ENCODE measurements around the gene CDH4.

CDH4 gene

GRCh38 chr20:61937146-61937962 is 685.3 kb downstream of the CDH4 start:
- no peak overlapping the region for H2BK12ac ChIP-seq (ENCODE audit: low read length)
- peak overlapping the region; percentile 70 for H2AK5ac ChIP-seq (ENCODE audit: low read depth, low read length)
- H3K4me2 ChIP-seq (ENCODE audit: insufficient read depth, low read length, poor library complexity, severe bottlenecking) = no peak overlapping the region
- no CpG with 5 or more reads among the region's 10 CpGs for WGBS, 2 donors (ENCODE audit: extremely low coverage in 2 of 2, insufficient read length in 2 of 2, insufficient replicate concordance in 1 of 2)
- H2BK15ac ChIP-seq (ENCODE audit: low read length) = no peak overlapping the region
- H3K79me1 ChIP-seq (ENCODE audit: low read depth, low read length) = no peaks in the 10 kb centered on the region
- no peak overlapping the region for H3K4me3 ChIP-seq (ENCODE audit: low read length in 2 of 2)
- peak overlapping the region; percentile 24 for H2BK5ac ChIP-seq (ENCODE audit: low read length)
- DNase-seq (ENCODE audit: low spot score) = no peak
- no peak overlapping the region for H2AFZ ChIP-seq (ENCODE audit: low read length)
- H4K8ac ChIP-seq (ENCODE audit: low read depth, low read length) = no peak overlapping the region
- H3K36me3 ChIP-seq (replicated peaks in 1 of 2; ENCODE audit: control insufficient read depth in 2 of 2, insufficient read depth in 2 of 2, low read length in 2 of 2) = peaks cover 3 to 6% of the 10 kb centered on the region in 2 donors
- peaks cover 0 to 8% of the 10 kb centered on the region in 2 donors for H3K4me1 ChIP-seq (ENCODE audit: control insufficient read depth in 2 of 2, insufficient read depth in 1 of 2, low read depth in 1 of 2, low read length in 2 of 2)
- no peak overlapping the region for H4K91ac ChIP-seq (ENCODE audit: low read depth, low read length, poor library complexity)
- H3K27ac ChIP-seq (replicated peaks; ENCODE audit: low read length) = no peak overlapping the region
- H3K18ac ChIP-seq (ENCODE audit: low read length) = peak overlapping the region; percentile 85
- no peak overlapping the region for H3K9ac ChIP-seq (ENCODE audit: low read depth, low read length, poor library complexity)
- no peak overlapping the region for H2BK120ac ChIP-seq (ENCODE audit: low read depth, low read length)
- H3K9me3 ChIP-seq (replicated peaks in 1 of 2; ENCODE audit: control insufficient read depth in 2 of 2, insufficient read depth in 1 of 2, low read depth in 1 of 2, low read length in 2 of 2) = peaks cover 0 to 2% of the 10 kb centered on the region in 2 donors
- H3K23ac ChIP-seq (ENCODE audit: low read depth, low read length, poor library complexity) = peak overlapping the region; percentile 3
- no peak overlapping the region for H3K4ac ChIP-seq (ENCODE audit: low read length)
- H3K14ac ChIP-seq (ENCODE audit: low read length) = peak overlapping the region; percentile 89
- H3K27me3 ChIP-seq (ENCODE audit: control insufficient read depth in 3 of 3, insufficient read depth in 3 of 3, low read depth in 1 of 3, low read length in 3 of 3) = peaks cover 0 to 2% (median 0%) of the 10 kb centered on the region in 3 experiments

- Histone ChIP-seq H3K27ac (replicated peaks; ENCODE audit: low read length) (no peak overlapping the region), H3K9me3 (replicated peaks in 1 of 2; ENCODE audit: control insufficient read depth in 2 of 2, insufficient read depth in 1 of 2, low read depth in 1 of 2, low read length in 2 of 2) (no peaks in the 10 kb centered on the region), H3K4me2 (ENCODE audit: insufficient read depth, low read length, poor library complexity, severe bottlenecking) (no peak overlapping the region), H2BK15ac (ENCODE audit: low read length) (no peak overlapping the region), H3K18ac (ENCODE audit: low read length) (peak overlapping the region; percentile 85), H3K4me1 (ENCODE audit: control insufficient read depth in 2 of 2, insufficient read depth in 1 of 2, low read depth in 1 of 2, low read length in 2 of 2) (peaks cover 0 to 8% of the 10 kb centered on the region in 2 donors), H3K36me3 (replicated peaks in 1 of 2; ENCODE audit: control insufficient read depth in 2 of 2, insufficient read depth in 2 of 2, low read length in 2 of 2) (no peaks in the 10 kb centered on the region), H3K79me1 (ENCODE audit: low read depth, low read length) (no peaks in the 10 kb centered on the region), H4K8ac (ENCODE audit: low read depth, low read length) (peak overlapping the region; percentile 17), H2AFZ (ENCODE audit: low read length) (no peak overlapping the region), H3K27me3 (ENCODE audit: control insufficient read depth in 3 of 3, insufficient read depth in 3 of 3, low read depth in 1 of 3, low read length in 3 of 3) (no peaks in the 10 kb centered on the region), H2BK12ac (ENCODE audit: low read length) (peak overlapping the region; percentile 22), H2BK5ac (ENCODE audit: low read length) (peak overlapping the region; percentile 82), H3K9ac (ENCODE audit: low read depth, low read length, poor library complexity) (peak overlapping the region; percentile 21), H3K4ac (ENCODE audit: low read length) (no peak overlapping the region), H3K23ac (ENCODE audit: low read depth, low read length, poor library complexity) (peak overlapping the region; percentile 31), H2AK5ac (ENCODE audit: low read depth, low read length) (peak overlapping the region; percentile 70), H2BK120ac (ENCODE audit: low read depth, low read length) (no peak overlapping the region), H4K91ac (ENCODE audit: low read depth, low read length, poor library complexity) (no peak overlapping the region), H3K14ac (ENCODE audit: low read length) (peak overlapping the region; percentile 89), H3K4me3 (ENCODE audit: low read length in 2 of 2) (no peak overlapping the region)
- WGBS, 2 donors (ENCODE audit: extremely low coverage in 2 of 2, insufficient read length in 2 of 2, insufficient replicate concordance in 1 of 2) = no CpG with 5 or more reads among the region's 31 CpGs
- no peak for DNase-seq (ENCODE audit: low spot score)
These were observed 686.1 kb downstream of the CDH4 start for GRCh38 chr20:61937963-61938838.

- no peak overlapping the region for H2BK12ac ChIP-seq (ENCODE audit: low read length)
- peaks cover 0 to 5% of the 10 kb centered on the region in 2 donors for H3K4me1 ChIP-seq (ENCODE audit: control insufficient read depth in 2 of 2, insufficient read depth in 1 of 2, low read depth in 1 of 2, low read length in 2 of 2)
- no peaks in the 10 kb centered on the region for H3K79me1 ChIP-seq (ENCODE audit: low read depth, low read length)
- peak overlapping the region; percentile 82 for H2BK5ac ChIP-seq (ENCODE audit: low read length)
- no peak overlapping the region for H3K4me2 ChIP-seq (ENCODE audit: insufficient read depth, low read length, poor library complexity, severe bottlenecking)
- no peak overlapping the region for H2BK15ac ChIP-seq (ENCODE audit: low read length)
- no peak overlapping the region for H4K8ac ChIP-seq (ENCODE audit: low read depth, low read length)
- no peak overlapping the region for H3K4me3 ChIP-seq (ENCODE audit: low read length in 2 of 2)
- no peak overlapping the region for H2AK5ac ChIP-seq (ENCODE audit: low read depth, low read length)
- H3K14ac ChIP-seq (ENCODE audit: low read length) = no peak overlapping the region
- H3K18ac ChIP-seq (ENCODE audit: low read length) = no peak overlapping the region
- peak overlapping the region; percentile 31 for H3K23ac ChIP-seq (ENCODE audit: low read depth, low read length, poor library complexity)
- no peak overlapping the region for H2BK120ac ChIP-seq (ENCODE audit: low read depth, low read length)
- H3K36me3 ChIP-seq (replicated peaks in 1 of 2; ENCODE audit: control insufficient read depth in 2 of 2, insufficient read depth in 2 of 2, low read length in 2 of 2) = no peaks in the 10 kb centered on the region
- H3K4ac ChIP-seq (ENCODE audit: low read length) = no peak overlapping the region
- DNase-seq (ENCODE audit: low spot score) = no peak
- H3K27ac ChIP-seq (replicated peaks; ENCODE audit: low read length) = no peak overlapping the region
- H3K27me3 ChIP-seq (ENCODE audit: control insufficient read depth in 3 of 3, insufficient read depth in 3 of 3, low read depth in 1 of 3, low read length in 3 of 3) = no peaks in the 10 kb centered on the region
- H3K9me3 ChIP-seq (replicated peaks in 1 of 2; ENCODE audit: control insufficient read depth in 2 of 2, insufficient read depth in 1 of 2, low read depth in 1 of 2, low read length in 2 of 2) = no peaks in the 10 kb centered on the region
- no peak overlapping the region for H4K91ac ChIP-seq (ENCODE audit: low read depth, low read length, poor library complexity)
- no peak overlapping the region for H2AFZ ChIP-seq (ENCODE audit: low read length)
- WGBS, 2 donors (ENCODE audit: extremely low coverage in 2 of 2, insufficient read length in 2 of 2, insufficient replicate concordance in 1 of 2) = no CpG with 5 or more reads among the region's 27 CpGs
- peak overlapping the region; percentile 21 for H3K9ac ChIP-seq (ENCODE audit: low read depth, low read length, poor library complexity)
These were observed 687.0 kb downstream of the CDH4 start for GRCh38 chr20:61938839-61939690.
